ENCODE measurements around the gene LRIG2.

- TF ChIP-seq POLR2A (IDR thresholded peaks at IDR 0.05) = no peak
- no peak for TF ChIP-seq CTCF (IDR thresholded peaks at IDR 0.05)
These were observed 105.1 kb downstream of the LRIG2 start for GRCh38 chr1:113178106-113178505.

Data from gastroesophageal sphincter (tissue), 3 donors.